ENCODE data around the gene PTPRR. TPM values are rescaled to one million over a fixed set of nuclear protein-coding genes. Genes with fewer than 3 reads are reported as not detected.
"Not testable (repeated sequence)": the region's sequence is repeated elsewhere in the genome, so short reads cannot be mapped to it uniquely, and the experiment has no call there.

The PTPRR gene
- polyA plus RNA-seq, 2 of the 4 experiments (the other 2 are of a cell fraction): 0.13 to 0.15 TPM

DNA sequence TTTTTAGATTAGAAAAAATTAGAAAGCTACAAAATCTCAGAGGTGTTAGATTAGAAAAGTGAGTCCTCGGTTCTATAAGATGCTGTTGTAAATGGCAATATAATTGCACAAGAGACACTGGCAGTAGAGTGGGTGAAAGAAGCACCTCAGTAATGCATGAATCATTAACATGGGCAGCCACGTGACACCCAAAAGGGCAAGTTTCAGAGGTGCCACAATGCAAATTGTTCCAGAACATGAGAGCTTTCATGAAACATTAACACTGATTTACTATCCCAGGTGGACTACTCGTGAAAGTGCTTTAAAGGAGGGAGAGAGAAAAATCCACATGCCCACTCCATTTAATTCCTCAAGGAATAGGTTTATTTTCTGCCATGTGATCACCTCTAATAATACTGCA lies 108.4 kb downstream of the PTPRR start:
- DNase-seq (ENCODE audit: low read depth in 1 of 2, low spot score in 1 of 2) (no peak), FAIRE-seq (no peak), ATAC-seq (no peak)
- 7% methylated on average over 3 of the region's 3 CpGs for WGBS (ENCODE audit: missing lambda C conversion rate)
- CTCF ChIA-PET: no interaction called here
- POLR2A ChIA-PET: no interaction called here
- Histone ChIP-seq H3K9me3 (no peaks in the 10 kb centered on the region; the same call in 2 of the 3 replicates), H3K4me3 (no peak overlapping the region), H3K4me2 (no peak overlapping the region), H3K27ac (no peak overlapping the region), H3K4me1 (no peaks in the 10 kb centered on the region)
- TF ChIP-seq HOXB13 (CRISPR knock-in tag; IDR thresholded peaks at IDR 0.05; ENCODE audit: low read depth) (no peak), ZNF302 (CRISPR knock-in tag; IDR thresholded peaks at IDR 0.05) (no peak), TP53 (CRISPR knock-in tag; IDR thresholded peaks at IDR 0.05) (no peak)
- TF ChIP-seq, protein P1, sequence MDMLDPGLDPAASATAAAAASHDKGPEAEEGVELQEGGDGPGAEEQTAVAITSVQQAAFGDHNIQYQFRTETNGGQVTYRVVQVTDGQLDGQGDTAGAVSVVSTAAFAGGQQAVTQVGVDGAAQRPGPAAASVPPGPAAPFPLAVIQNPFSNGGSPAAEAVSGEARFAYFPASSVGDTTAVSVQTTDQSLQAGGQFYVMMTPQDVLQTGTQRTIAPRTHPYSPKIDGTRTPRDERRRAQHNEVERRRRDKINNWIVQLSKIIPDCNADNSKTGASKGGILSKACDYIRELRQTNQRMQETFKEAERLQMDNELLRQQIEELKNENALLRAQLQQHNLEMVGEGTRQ (IDR thresholded peaks at IDR 0.05): no peak

DNA sequence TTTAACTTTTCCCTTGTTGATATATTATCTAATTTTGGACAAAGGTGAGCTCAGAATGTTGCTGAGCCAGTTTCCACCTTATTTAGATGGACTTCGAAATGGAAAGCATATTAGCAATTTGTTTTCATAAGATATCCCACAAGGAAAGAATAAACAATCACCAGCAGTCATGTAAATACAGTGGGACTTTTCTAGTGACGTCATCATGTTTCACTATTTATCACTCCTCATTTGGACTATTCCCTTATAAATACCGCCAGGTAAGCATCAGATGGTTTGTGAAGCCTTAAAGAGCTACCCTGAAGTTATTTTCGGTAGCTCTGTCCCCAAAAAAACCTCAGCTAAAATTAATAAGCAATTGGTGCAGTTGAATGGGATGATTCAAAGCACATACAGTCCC lies 110.7 kb downstream of the PTPRR start:
- H3K27ac ChIP-seq: no peak overlapping the region
- CTCF ChIA-PET: no interaction called here
- POLR2A ChIA-PET: interaction anchor here (0.6 kb wide), 1 partner anchor 317 kb away, joined by 3 read pairs; no protein-coding TSS in a partner anchor
- no peaks in the 10 kb centered on the region for H3K9me3 ChIP-seq
- no peak for ATAC-seq
- 2% methylated on average over 4 of the region's 4 CpGs for WGBS (ENCODE audit: missing lambda C conversion rate)
- DNase-seq (ENCODE audit: low read depth in 1 of 2, low spot score in 1 of 2): no peak
- no peak overlapping the region for H3K4me2 ChIP-seq
- no peak for FAIRE-seq
- TF ChIP-seq, protein P2, sequence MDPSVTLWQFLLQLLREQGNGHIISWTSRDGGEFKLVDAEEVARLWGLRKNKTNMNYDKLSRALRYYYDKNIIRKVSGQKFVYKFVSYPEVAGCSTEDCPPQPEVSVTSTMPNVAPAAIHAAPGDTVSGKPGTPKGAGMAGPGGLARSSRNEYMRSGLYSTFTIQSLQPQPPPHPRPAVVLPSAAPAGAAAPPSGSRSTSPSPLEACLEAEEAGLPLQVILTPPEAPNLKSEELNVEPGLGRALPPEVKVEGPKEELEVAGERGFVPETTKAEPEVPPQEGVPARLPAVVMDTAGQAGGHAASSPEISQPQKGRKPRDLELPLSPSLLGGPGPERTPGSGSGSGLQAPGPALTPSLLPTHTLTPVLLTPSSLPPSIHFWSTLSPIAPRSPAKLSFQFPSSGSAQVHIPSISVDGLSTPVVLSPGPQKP (IDR thresholded peaks at IDR 0.05; ENCODE audit: low read depth, low read length): no peak
- TF ChIP-seq BHLHE40 (IDR thresholded peaks at IDR 0.05; ENCODE audit: low read depth, low read length): no peak
- H3K4me1 ChIP-seq: no peaks in the 10 kb centered on the region
- H3K4me3 ChIP-seq: no peak overlapping the region

DNA sequence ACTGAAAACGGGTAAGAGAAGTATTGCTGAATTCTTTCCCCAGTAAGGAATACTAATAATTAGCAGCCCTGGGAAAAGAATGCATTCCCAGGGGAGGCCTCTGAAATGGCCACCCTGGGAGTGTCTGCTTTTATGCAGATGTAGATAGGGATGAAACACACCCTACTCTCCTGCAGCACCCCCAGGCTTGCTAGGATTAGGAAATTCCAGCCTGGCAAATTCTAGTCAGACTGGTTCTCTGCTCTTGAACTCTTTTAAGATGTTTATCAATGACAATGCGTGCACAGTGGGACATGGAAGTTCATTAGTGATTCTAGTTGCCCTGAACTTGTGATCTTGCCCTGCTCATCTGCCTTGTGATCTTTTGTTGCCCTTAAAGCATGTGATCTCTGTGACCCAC lies 112.5 kb downstream of the PTPRR start:
- FAIRE-seq; H3K4me3 ChIP-seq; H3K9me3 ChIP-seq; CTCF ChIA-PET; H3K27ac ChIP-seq; H3K4me1 ChIP-seq; H3K4me2 ChIP-seq; POLR2A ChIA-PET; ATAC-seq; DNase-seq (ENCODE audit: low read depth in 1 of 2, low spot score in 1 of 2): not testable (repeated sequence)
- 9% methylated on average over 2 of the region's 2 CpGs for WGBS (ENCODE audit: missing lambda C conversion rate)

- H3K4me2 ChIP-seq: no peak overlapping the region
- no peak for ATAC-seq
- ChIA-PET POLR2A (no interaction called here), CTCF (no interaction called here)
- H3K9me3 ChIP-seq: no peaks in the 10 kb centered on the region
- no peak overlapping the region for H3K27ac ChIP-seq
- no peak overlapping the region for H3K4me3 ChIP-seq
- FAIRE-seq: no peak
- TF ChIP-seq, protein P3, sequence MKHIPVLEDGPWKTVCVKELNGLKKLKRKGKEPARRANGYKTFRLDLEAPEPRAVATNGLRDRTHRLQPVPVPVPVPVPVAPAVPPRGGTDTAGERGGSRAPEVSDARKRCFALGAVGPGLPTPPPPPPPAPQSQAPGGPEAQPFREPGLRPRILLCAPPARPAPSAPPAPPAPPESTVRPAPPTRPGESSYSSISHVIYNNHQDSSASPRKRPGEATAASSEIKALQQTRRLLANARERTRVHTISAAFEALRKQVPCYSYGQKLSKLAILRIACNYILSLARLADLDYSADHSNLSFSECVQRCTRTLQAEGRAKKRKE (CRISPR knock-in tag; IDR thresholded peaks at IDR 0.05; ENCODE audit: low read depth): no peak
- TF ChIP-seq NPAS2 (CRISPR knock-in tag; IDR thresholded peaks at IDR 0.05; ENCODE audit: borderline replicate concordance) (no peak), EHMT2 (IDR thresholded peaks at IDR 0.05; ENCODE audit: low read depth) (no peak)
- WGBS (ENCODE audit: missing lambda C conversion rate): 6% methylated on average over 1 of the region's 1 CpG
- H3K4me1 ChIP-seq: no peaks in the 10 kb centered on the region
- DNase-seq (ENCODE audit: low read depth in 1 of 2, low spot score in 1 of 2): no peak
Measured at GRCh38 chr12:70806827-70807226, 113.7 kb downstream of the PTPRR start.

- WGBS (ENCODE audit: missing lambda C conversion rate): 3% methylated on average over 1 of the region's 1 CpG
- no peaks in the 10 kb centered on the region for H3K4me1 ChIP-seq
- H3K4me2 ChIP-seq: no peak overlapping the region
- no peak for TF ChIP-seq ZFP36 (IDR thresholded peaks at IDR 0.05; ENCODE audit: borderline replicate concordance, partially characterized antibody)
- TF ChIP-seq, protein P2 (IDR thresholded peaks at IDR 0.05; ENCODE audit: low read depth, low read length): no peak
- no peak for TF ChIP-seq MYC (IDR thresholded peaks at IDR 0.05; ENCODE audit: borderline replicate concordance, low read length)
- TF ChIP-seq ZNF302 (CRISPR knock-in tag; IDR thresholded peaks at IDR 0.05): no peak
- no peak for TF ChIP-seq PHF8 (IDR thresholded peaks at IDR 0.05; ENCODE audit: borderline replicate concordance, low read depth)
- TF ChIP-seq, protein P4, sequence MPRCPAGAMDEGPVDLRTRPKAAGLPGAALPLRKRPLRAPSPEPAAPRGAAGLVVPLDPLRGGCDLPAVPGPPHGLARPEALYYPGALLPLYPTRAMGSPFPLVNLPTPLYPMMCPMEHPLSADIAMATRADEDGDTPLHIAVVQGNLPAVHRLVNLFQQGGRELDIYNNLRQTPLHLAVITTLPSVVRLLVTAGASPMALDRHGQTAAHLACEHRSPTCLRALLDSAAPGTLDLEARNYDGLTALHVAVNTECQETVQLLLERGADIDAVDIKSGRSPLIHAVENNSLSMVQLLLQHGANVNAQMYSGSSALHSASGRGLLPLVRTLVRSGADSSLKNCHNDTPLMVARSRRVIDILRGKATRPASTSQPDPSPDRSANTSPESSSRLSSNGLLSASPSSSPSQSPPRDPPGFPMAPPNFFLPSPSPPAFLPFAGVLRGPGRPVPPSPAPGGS (IDR thresholded peaks at IDR 0.05): no peak
- no peak for TF ChIP-seq ZSCAN20 (CRISPR knock-in tag; IDR thresholded peaks at IDR 0.05)
- TF ChIP-seq HDAC2 (IDR thresholded peaks at IDR 0.05): no peak
- TF ChIP-seq RCOR1 (IDR thresholded peaks at IDR 0.05; ENCODE audit: low read depth, low read length): no peak
- no peak for TF ChIP-seq RNF2 (IDR thresholded peaks at IDR 0.05; ENCODE audit: borderline replicate concordance, low read depth)
- TF ChIP-seq CBX8 (IDR thresholded peaks at IDR 0.05): no peak
- H3K9me3 ChIP-seq: no peaks in the 10 kb centered on the region
- no peak overlapping the region for H3K27ac ChIP-seq
- DNase-seq (ENCODE audit: low read depth in 1 of 2, low spot score in 1 of 2) (no peak), FAIRE-seq (no peak), ATAC-seq (no peak)
- ChIA-PET CTCF (no interaction called here), POLR2A (no interaction called here)
- no peak overlapping the region for H3K4me3 ChIP-seq
Measured at GRCh38 chr12:70806043-70806442, 114.5 kb downstream of the PTPRR start.
